Dendritic cell treated with granulocyte-macrophage colony-stimulating factor and Interleukin-4, amounts not matched to agents 40 ng/mL and 50 ng/mL, for 4 days (primary cell): ENCODE data around the gene MACROD2.

Experiments used
- H3K27ac Mint-ChIP-seq: one replicate; pipeline ENCODE4 v1.8.0; 2022; ENCODE audit warnings: mild to moderate bottlenecking, mixed read lengths
- H3K27me3 Mint-ChIP-seq: one replicate; pipeline ENCODE4 v1.8.0; 2022; ENCODE audit warnings: mild to moderate bottlenecking, mixed read lengths
- H3K36me3 Mint-ChIP-seq: one replicate; pipeline ENCODE4 v1.8.0; 2022; ENCODE audit warnings: low read depth, mixed read lengths
- H3K4me1 Mint-ChIP-seq: one replicate; pipeline ENCODE4 v1.8.0; 2022; ENCODE audit warnings: low read depth, mixed read lengths
- H3K4me3 Mint-ChIP-seq: one replicate; pipeline ENCODE4 v1.8.0; 2022; ENCODE audit warnings: mild to moderate bottlenecking, moderate library complexity, mixed read lengths
- H3K9me3 Mint-ChIP-seq: one replicate; pipeline ENCODE4 v1.8.0; 2022; ENCODE audit warnings: mixed read lengths
- intact Hi-C: fragments of 100-400 bp; cut with micrococcal nuclease; formaldehyde crosslinking; loops from one replicate; pipeline ENCODE4 v1.15.0; 2022

Gene MACROD2

GRCh38 chr20:15556869-15557268, 1561.6 kb downstream of the MACROD2 start:
- intact Hi-C loops: no loop called here
- no peak overlapping the region for H3K27ac Mint-ChIP-seq
- no peaks in the 10 kb centered on the region for H3K4me1 Mint-ChIP-seq
- H3K4me3 Mint-ChIP-seq: no peak overlapping the region
- H3K36me3 Mint-ChIP-seq: no peaks in the 10 kb centered on the region
- H3K27me3 Mint-ChIP-seq: no peaks in the 10 kb centered on the region
- peaks cover 31% of the 10 kb centered on the region for H3K9me3 Mint-ChIP-seq

DNA sequence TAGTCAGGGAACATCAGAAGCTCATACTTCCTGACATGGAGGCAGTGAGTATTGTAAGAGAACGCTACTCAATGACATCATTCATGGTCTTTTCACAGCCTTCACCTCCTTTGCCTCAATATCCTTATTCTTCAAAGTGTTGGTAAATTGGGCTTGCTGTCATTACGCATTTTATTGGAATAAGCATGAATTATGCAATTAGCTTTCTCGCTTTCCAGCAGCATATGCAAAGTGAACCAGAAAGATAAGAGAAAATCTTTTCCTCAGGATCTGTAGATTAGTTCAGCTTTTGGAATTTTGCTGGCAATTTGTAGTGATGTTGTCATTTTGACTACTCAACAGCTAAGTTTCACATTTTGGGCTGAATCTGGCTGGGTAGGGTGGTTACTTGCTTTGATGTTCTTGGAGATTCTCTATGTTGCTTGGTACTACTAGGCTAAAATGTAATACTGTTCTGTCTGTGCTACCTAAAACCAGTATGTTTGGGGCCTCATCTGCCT, 1565.8 kb downstream of the MACROD2 start:
- Mint-ChIP-seq H3K27ac (no peak overlapping the region), H3K4me1 (no peaks in the 10 kb centered on the region), H3K36me3 (no peaks in the 10 kb centered on the region), H3K9me3 (peaks cover 8% of the 10 kb centered on the region), H3K4me3 (no peak overlapping the region), H3K27me3 (no peaks in the 10 kb centered on the region)
- intact Hi-C loops: no loop called here

GRCh38 chr20:15561707-15562404, 1566.5 kb downstream of the MACROD2 start:
- no peaks in the 10 kb centered on the region for H3K36me3 Mint-ChIP-seq
- no peaks in the 10 kb centered on the region for H3K27me3 Mint-ChIP-seq
- intact Hi-C loops: no loop called here
- no peak overlapping the region for H3K4me3 Mint-ChIP-seq
- H3K9me3 Mint-ChIP-seq: peaks cover 8% of the 10 kb centered on the region
- H3K27ac Mint-ChIP-seq: no peak overlapping the region
- no peaks in the 10 kb centered on the region for H3K4me1 Mint-ChIP-seq

DNA sequence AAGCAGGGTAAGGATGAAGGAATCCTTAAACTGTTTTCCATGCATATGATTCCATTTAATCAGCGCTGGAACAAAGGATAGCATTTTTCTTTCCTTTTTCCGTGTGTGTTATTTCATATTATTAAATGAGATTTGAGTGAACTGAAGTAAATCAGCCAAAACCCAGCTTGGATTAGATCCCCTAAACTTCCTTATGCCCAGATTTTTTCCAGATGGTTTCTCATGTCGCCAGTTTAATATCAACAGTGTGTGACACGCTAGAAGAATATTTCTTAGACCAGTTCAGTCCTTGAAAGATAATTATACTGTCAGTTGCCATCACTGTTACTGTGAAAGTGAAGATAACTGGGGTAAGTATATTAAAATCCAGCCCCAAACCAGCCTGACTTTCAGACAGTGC, 1568.5 kb downstream of the MACROD2 start:
- Mint-ChIP-seq H3K27ac (no peak overlapping the region), H3K36me3 (no peaks in the 10 kb centered on the region), H3K9me3 (no peaks in the 10 kb centered on the region), H3K4me3 (no peak overlapping the region), H3K27me3 (no peaks in the 10 kb centered on the region), H3K4me1 (no peaks in the 10 kb centered on the region)
- intact Hi-C loops: no loop called here

GRCh38 chr20:15564981-15565380, 1569.7 kb downstream of the MACROD2 start:
- Mint-ChIP-seq H3K36me3 (no peaks in the 10 kb centered on the region), H3K4me1 (no peaks in the 10 kb centered on the region), H3K4me3 (no peak overlapping the region), H3K27me3 (no peaks in the 10 kb centered on the region), H3K9me3 (no peaks in the 10 kb centered on the region), H3K27ac (no peak overlapping the region)
- intact Hi-C loops: no loop called here

GRCh38 chr20:15565786-15566185, 1570.5 kb downstream of the MACROD2 start:
- no peaks in the 10 kb centered on the region for H3K36me3 Mint-ChIP-seq
- no peaks in the 10 kb centered on the region for H3K4me1 Mint-ChIP-seq
- H3K27me3 Mint-ChIP-seq: no peaks in the 10 kb centered on the region
- no peak overlapping the region for H3K4me3 Mint-ChIP-seq
- no peaks in the 10 kb centered on the region for H3K9me3 Mint-ChIP-seq
- H3K27ac Mint-ChIP-seq: no peak overlapping the region
- intact Hi-C loops: no loop called here

DNA sequence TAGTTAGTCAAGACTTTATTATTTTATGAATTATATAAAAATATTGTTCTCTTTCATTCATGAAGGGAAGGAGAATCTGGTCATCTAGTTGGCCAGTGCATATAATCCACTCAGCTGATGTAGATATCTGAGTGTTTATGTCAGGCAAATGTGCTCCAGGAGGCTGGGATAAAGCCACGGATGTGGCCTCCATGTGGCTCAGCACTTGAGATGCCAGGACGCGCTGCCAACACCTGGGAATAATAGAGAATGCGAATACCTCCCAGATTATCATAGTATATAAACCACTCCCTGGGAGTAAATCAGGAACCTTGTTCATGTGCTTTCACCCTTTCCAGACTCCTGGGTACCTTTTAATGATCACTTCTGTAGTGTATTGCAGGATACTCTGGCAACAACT, 1571.9 kb downstream of the MACROD2 start:
- Mint-ChIP-seq H3K9me3 (no peaks in the 10 kb centered on the region), H3K27me3 (no peaks in the 10 kb centered on the region), H3K36me3 (no peaks in the 10 kb centered on the region), H3K4me1 (no peaks in the 10 kb centered on the region), H3K27ac (no peak overlapping the region), H3K4me3 (no peak overlapping the region)
- intact Hi-C loops: no loop called here

GRCh38 chr20:15570156-15570555, 1574.8 kb downstream of the MACROD2 start:
- H3K36me3 Mint-ChIP-seq: no peaks in the 10 kb centered on the region
- intact Hi-C loops: no loop called here
- H3K27ac Mint-ChIP-seq: no peak overlapping the region
- H3K4me3 Mint-ChIP-seq: no peak overlapping the region
- H3K4me1 Mint-ChIP-seq: no peaks in the 10 kb centered on the region
- no peaks in the 10 kb centered on the region for H3K27me3 Mint-ChIP-seq
- no peaks in the 10 kb centered on the region for H3K9me3 Mint-ChIP-seq

DNA sequence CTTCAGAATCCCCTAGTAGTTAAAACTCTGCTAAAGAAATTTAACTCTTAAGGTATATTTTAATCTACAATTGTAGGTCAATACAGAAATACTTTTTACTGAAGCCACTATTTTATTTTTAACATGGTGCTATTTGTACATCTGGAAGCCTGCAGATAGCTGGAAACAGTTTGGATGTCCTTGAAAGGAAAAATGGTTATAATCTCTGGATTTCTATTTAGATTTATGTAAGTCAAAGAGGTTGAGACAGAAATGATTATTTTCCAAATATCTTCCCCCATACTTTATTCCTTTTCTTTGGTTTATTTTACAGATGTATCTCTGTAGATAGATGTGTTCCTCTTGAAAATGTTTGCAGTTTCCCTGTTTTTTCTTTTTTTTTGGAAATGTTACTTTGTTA, 1575.7 kb downstream of the MACROD2 start:
- Mint-ChIP-seq H3K27me3 (no peaks in the 10 kb centered on the region), H3K9me3 (no peaks in the 10 kb centered on the region), H3K4me1 (no peaks in the 10 kb centered on the region), H3K4me3 (no peak overlapping the region), H3K27ac (no peak overlapping the region), H3K36me3 (no peaks in the 10 kb centered on the region)
- intact Hi-C loops: no loop called here

- no peak overlapping the region for H3K4me3 Mint-ChIP-seq
- no peaks in the 10 kb centered on the region for H3K4me1 Mint-ChIP-seq
- no peaks in the 10 kb centered on the region for H3K9me3 Mint-ChIP-seq
- intact Hi-C loops: no loop called here
- H3K36me3 Mint-ChIP-seq: no peaks in the 10 kb centered on the region
- no peak overlapping the region for H3K27ac Mint-ChIP-seq
- no peaks in the 10 kb centered on the region for H3K27me3 Mint-ChIP-seq
Observed at GRCh38 chr20:15575255-15575654, 1579.9 kb downstream of the MACROD2 start.

DNA sequence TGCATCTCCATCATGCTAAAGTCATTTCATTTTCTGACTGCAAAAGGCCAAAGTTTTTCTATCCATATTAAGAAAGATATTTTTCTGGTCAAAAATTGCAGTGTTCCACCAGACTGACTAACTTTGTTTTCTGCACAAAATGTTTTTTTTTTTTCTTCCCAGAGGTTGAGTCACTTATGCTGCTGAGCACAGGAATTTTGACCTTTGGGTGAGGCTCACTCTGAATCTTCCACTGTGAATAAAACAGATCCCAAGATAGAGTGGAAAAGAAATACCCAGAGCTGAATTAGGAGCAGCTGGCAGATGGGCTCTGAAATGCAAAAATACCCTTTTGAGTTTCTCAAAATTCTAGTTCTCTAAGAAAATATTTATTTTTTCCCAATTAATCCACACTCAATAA, 1581.1 kb downstream of the MACROD2 start:
- no peaks in the 10 kb centered on the region for H3K27me3 Mint-ChIP-seq
- no peaks in the 10 kb centered on the region for H3K9me3 Mint-ChIP-seq
- intact Hi-C loops: no loop called here
- H3K4me1 Mint-ChIP-seq: no peaks in the 10 kb centered on the region
- no peak overlapping the region for H3K27ac Mint-ChIP-seq
- H3K4me3 Mint-ChIP-seq: no peak overlapping the region
- H3K36me3 Mint-ChIP-seq: no peaks in the 10 kb centered on the region

GRCh38 chr20:15578113-15578512, 1582.8 kb downstream of the MACROD2 start:
- H3K27me3 Mint-ChIP-seq: no peaks in the 10 kb centered on the region
- intact Hi-C loops: no loop called here
- no peaks in the 10 kb centered on the region for H3K9me3 Mint-ChIP-seq
- H3K36me3 Mint-ChIP-seq: no peaks in the 10 kb centered on the region
- no peak overlapping the region for H3K4me3 Mint-ChIP-seq
- no peaks in the 10 kb centered on the region for H3K4me1 Mint-ChIP-seq
- H3K27ac Mint-ChIP-seq: no peak overlapping the region

- Mint-ChIP-seq H3K4me3 (no peak overlapping the region), H3K9me3 (peaks cover under 1% of the 10 kb centered on the region)
- intact Hi-C loops: no loop called here
Observed at GRCh38 chr20:15579688-15580087, 1584.4 kb downstream of the MACROD2 start.

GRCh38 chr20:15582146-15582760, 1586.9 kb downstream of the MACROD2 start:
- H3K27me3 Mint-ChIP-seq: no peaks in the 10 kb centered on the region
- H3K4me1 Mint-ChIP-seq: no peaks in the 10 kb centered on the region
- H3K36me3 Mint-ChIP-seq: no peaks in the 10 kb centered on the region
- peaks cover 17% of the 10 kb centered on the region for H3K9me3 Mint-ChIP-seq
- H3K27ac Mint-ChIP-seq: no peak overlapping the region
- no peak overlapping the region for H3K4me3 Mint-ChIP-seq
- intact Hi-C loops: no loop called here

More at GRCh38 chr20:15579688-15580087, 1584.4 kb downstream of the MACROD2 start:
- H3K27ac Mint-ChIP-seq: no peak overlapping the region
- H3K36me3 Mint-ChIP-seq: no peaks in the 10 kb centered on the region
- no peaks in the 10 kb centered on the region for H3K27me3 Mint-ChIP-seq
- no peaks in the 10 kb centered on the region for H3K4me1 Mint-ChIP-seq

GRCh38 chr20:15584507-15584906, 1589.2 kb downstream of the MACROD2 start:
- Mint-ChIP-seq H3K4me3 (no peak overlapping the region), H3K27me3 (no peaks in the 10 kb centered on the region), H3K36me3 (no peaks in the 10 kb centered on the region), H3K4me1 (no peaks in the 10 kb centered on the region), H3K27ac (no peak overlapping the region), H3K9me3 (peaks cover 26% of the 10 kb centered on the region)
- intact Hi-C loops: no loop called here
